Stimulated activated naive CD4-positive, alpha-beta T cell (primary cell): Measurements from ENCODE around the gene OR14I1.
"Not testable (repeated sequence)": the region's sequence is repeated elsewhere in the genome, so short reads cannot be mapped to it uniquely, and the experiment has no call there.

Experiments
- DNase-seq, 6 experiments: peaks; one replicate each; lab custom pipeline; 2025; lab: John Stamatoyannopoulos, UW

The OR14I1 gene

DNA sequence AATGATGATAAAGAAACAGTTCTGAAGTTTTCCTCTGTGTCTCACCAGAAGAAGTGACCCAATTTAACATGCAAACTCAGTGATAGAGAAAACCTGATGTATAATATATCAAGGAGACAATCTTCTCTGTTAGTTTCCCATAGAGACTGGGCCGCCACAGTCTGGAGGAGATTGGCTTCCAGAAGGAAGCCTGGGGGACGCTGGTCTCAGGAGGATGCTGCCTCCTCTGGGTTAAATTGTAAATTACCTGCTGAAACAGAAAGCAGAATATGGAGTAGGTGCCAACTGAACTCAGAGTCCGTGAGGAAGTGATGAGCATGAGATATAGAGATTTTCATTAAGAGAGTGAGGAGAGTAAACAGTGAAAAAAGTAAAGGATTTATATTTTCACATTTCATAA, 15.8 kb downstream of the OR14I1 start:
- DNase-seq = peak in 3 of 6 experiments; percentile 13 to 28 (median 26)

DNA sequence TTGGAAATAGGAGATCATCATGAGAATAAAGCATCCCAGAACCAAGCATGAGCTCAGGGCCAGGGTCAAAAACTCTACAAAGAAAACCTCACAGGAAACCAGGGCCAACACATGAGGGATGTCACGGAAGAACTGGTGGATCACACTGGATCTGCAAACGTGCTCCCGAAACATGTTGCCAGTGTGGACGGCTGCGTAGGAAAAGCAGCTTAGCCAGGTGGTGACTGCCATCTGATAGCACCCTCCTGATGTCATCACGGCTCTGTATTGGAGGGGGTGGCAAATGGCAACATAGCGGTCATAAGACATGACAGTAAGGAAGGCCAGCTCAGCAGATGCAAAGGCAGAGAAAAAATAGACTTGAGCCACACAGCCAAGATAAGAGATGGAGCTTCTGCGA, 20.9 kb downstream of the OR14I1 start:
- no peak for DNase-seq

DNA sequence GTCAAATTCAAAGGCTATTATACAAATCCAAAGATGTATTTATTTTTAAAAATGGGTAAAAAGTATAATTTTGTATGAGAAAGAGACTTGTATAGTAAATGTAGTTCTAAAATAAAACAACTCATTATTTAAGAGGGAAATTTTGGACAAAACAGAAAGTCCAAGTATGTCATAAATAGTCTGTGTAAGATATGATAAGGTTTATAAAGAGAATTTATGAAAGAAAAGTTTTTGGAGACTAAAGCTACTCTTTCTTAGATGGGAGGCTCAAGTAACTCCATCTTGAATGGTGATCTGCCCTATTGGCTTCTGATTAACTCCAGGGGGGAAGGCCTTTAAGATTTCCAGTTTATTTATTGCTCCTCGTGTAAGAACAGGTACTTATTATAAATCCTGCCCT, 32.6 kb downstream of the OR14I1 start:
- DNase-seq = no peak

DNA sequence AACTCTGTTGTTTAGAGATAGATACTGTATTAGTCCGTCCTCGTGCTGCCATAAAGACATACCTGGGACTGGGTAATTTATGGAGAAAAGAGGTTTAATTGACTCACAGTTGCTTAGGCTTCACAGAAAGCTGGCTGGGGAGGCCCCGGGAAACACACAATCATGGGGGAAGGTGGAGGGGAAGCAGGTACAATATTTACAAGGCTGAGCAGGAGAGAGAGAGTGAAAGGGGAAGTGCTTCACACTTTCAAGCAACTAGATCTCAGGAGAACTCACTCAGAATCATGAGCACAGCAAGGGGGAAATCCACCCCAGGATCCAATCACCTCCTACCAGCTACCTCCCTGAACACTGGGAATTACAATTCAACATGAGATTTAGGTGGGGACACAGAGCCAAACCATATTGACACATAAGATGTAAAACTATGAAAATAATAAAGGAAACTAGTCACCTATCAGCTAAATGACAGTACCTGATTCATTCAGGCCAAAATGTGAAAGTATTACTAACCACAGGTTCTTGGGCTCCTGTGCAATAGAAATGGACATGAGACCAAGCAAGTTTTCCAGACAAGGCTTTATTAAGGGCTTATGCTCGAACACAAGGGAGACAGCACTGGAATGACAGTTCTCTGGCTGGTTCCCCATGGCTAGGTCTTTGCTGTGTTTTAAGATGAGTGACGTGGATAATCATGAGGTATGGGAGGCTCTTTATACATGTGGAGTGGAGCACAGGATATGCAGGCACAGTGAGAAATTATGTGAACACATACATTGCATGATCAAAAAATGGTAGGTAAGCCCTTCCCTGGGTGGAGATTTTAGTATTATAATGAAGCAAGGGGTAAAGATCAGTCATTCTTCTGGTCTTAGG, 38.9 kb downstream of the OR14I1 start:
- DNase-seq = not testable (repeated sequence)

DNA sequence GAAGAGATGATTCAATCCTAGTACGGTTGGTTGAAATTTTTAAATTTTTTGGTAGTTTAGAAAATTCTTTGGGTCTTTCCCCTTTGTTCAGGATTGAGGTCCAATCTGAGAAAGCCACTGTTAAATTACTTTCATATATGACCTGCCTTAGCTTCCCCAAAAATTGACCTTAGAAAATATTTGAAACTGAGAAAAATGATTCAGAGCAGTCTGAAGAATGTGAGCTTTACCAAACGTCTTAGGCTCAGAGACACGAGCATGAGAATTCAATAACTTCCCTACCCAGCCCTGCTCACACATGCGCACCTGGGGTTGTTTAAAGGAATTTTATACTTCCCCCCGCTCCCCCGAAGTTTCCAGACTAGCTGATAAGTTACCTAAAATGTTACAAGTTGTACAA, 45.8 kb downstream of the OR14I1 start:
- DNase-seq = not testable (repeated sequence)

DNA sequence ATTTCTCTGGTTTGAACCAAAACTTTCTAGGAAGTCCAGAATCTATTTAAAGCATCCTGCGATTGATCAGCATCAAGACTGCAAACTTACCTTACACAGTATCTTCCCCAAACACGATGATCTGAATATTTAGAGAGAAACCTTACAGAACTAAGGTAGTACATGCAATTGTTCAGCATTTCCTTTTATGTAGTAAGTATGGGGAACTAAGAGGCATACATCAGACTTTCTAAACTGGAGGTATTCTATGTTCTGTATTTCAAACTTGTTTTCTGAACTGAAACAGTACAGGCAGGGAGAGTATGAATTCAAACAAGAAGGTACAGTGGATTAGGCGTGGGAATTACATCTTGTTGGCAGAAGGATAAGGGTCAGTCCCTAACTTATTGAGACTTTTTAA, 47.2 kb downstream of the OR14I1 start, which contains the start of gene OR2T27:
Gene OR2T27 (minus strand): TSS at position 175 of the 400 bp plus-strand sequence. CDS start 4,644 bp downstream, outside the sequence.
- not testable (repeated sequence) for DNase-seq
